GM21737 (cell line): Measurements from ENCODE around the gene KLF16.
"Not testable (repeated sequence)": the region's sequence is repeated elsewhere in the genome, so short reads cannot be mapped to it uniquely, and the experiment has no call there.

Source experiments
- ATAC-seq: cut with Tn5 transposase; IDR thresholded peaks from one replicate; pipeline ENCODE4 v1.9.1; 2021; ENCODE audit warnings: mild to moderate bottlenecking, moderate library complexity; ENCODE audit not compliant: unreplicated experiment

Gene KLF16

DNA sequence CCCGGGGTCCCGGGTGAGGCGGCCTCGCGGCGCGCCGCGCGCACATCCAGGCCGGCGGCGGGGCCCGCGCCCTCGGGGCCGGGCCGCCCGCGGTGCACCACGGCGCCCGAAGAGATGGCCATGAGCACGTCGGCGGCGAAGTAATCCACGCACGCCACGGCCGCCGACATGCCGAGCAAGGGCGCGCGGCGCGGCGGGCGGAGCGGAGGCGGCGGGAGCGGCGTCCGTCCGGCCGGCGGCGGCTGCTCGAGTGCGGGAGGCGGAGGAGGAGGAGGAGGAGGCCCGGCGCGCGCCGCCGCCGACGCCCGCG is at the start of gene KLF16:
TSS of gene KLF16 (minus strand) at position 252 of the 310 bp plus-strand sequence. CDS start at position 170, 82 bp downstream.
- no peak for ATAC-seq

DNA sequence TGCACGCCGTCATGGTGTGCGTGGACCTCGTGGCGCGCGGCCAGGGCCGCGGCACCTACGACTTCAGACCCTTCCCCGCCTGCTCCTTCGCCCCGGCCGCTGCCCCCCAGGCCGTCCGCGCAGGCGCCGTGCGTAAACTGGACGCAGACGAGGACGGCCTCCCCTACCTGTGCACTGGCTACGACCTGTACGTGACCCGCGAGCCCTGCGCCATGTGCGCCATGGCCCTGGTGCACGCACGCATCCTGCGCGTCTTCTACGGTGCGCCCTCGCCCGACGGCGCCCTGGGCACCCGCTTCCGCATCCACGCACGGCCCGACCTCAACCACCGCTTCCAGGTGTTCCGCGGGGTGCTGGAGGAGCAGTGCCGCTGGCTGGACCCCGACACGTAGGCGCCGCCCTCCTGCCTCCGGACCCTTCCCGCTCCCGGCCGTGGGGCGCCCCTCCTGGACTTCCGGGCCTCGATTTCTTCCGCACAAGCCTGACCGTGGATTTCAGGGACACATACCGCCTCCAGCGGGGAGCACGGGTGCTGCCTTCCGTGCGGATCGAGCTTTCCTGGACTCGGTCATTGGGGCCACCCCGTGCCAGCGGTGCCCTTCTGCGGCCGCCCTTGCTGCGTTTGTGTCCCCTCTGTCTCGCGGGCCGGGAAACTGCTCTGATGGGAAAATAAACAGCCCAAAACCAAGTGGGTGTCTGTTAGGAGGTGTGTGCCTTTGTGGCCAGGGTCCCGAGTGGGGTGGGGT is 49.6 kb upstream of the KLF16 start:
- ATAC-seq: no peak

DNA sequence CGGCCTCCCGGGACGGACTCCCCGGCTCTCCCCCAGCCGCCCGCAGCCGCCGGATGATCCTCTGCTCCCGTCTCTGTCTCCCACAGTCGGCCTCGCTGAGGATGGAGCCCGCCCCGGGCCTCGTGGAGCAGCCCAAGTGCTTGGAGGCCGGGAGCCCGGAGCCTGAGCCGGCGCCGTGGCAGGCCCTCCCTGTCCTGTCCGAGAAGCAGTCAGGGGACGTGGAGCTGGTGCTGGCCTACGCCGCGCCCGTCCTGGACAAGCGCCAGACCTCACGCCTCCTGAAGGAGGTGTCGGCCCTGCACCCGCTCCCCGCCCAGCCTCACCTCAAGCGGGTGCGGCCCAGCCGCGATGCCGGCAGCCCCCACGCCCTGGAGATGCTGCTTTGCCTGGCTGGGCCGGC is 48.6 kb upstream of the KLF16 start:
- ATAC-seq: no peak

DNA sequence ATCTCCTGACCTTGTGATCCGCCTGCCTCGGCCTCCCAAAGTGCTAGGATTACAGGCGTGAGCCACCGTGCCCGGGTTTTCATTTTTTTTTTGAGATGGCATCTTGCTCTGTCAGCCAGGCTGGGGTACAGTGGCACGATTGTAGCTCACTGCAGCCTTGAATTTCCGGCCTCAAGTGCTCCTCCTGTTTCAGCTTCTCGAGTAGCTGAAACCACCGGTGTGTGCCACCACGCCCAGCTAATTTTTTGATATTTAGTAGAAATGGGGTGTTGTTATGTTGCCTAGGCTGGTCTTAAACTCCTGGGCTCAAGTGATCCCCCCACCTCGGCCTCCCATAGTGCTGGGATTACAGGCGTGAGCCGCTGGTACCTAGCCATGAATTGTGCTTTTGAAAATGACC is 47.7 kb upstream of the KLF16 start:
- no peak for ATAC-seq

DNA sequence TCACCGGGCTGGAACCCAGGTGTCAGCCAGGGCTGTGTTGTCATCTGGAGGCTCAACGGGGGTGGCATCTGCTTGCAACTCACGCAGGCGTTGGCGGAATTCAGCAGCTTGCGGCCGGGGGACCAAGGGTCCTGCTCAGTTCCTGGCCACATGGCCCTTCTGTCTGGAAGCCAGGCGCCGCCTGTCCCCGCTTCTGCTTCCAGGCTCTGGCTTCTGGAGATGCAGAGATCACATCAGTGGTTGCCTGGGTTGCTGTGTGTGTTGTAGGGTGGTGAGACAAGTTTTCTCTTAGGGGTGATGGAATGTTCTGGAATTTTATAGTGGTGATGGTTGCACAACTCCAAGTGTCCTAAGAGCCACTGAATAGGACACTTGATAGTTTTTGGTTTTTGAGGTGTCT is 46.8 kb upstream of the KLF16 start:
- ATAC-seq: no peak

DNA sequence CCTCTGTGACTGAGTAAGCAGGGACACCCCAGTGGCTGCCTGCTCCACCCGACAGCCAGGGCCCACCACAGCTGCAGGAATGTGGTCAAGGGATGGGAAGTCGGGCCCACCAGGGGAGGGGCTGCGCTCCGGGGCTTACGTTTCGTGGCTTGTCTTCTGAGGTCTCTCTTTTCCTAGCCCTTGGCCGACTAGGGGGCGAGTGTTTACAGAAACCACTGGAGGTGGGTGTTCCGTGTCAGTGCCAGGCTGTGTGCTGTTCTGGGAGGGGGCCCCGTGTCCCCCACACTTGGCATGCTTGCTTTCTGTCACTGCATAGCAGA is 46.3 kb upstream of the KLF16 start:
- ATAC-seq: no peak

DNA sequence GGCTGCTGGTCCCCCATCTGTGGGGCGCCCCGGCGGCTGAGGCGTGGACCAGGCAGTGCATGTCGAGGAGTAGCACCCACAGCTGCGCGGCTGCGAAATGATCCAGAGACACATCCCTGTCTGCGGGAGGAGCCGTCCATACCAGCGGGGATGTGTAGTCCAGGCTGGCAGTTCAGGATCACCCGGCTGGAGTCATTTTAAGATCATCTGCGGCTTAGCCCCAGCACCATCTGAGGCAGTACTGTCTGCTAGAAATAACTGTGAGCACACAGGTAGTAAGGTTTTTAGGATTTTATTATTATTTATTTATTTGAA is 44.9 kb upstream of the KLF16 start:
- no peak for ATAC-seq

DNA sequence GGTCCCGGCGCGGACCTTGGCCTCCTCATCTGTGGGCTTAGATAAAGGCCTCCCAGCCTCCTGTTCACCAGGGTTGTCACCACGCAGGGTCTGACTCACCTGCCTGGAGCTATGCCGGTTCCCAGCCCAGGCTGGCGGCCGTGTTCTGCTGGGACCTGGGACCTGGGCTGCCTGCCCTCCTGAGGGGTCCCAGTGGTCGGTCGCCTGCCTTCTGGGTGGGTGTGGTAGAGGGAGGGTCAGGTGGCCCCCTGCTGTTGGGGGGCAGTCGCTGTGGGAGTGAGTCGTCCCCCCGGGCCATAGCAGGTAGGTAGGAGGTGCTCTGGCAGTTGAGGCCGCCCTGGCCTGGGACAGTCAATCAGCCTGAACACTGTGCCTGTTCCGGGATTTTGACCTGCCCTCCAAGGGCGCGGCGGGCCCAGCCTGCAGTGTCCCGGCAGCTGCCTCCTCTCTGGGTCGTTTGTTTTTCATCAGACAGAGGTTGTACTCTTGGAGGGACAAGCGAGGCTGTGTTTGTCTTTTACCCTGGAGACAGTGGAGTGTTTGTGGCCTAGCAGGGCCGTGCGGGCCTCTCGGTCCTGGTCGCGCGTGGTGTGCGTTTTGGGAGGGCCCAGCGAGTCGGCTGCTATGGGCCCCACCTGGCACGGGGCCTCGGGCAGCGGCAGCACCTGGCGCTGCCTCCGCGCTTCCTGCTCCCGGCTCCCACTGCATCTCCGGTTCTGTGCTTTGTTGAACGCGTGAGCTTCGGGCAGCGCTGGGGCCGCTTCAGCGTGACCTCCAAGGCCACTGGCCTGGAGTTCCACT is 44.4 kb upstream of the KLF16 start:
- ATAC-seq: no peak

DNA sequence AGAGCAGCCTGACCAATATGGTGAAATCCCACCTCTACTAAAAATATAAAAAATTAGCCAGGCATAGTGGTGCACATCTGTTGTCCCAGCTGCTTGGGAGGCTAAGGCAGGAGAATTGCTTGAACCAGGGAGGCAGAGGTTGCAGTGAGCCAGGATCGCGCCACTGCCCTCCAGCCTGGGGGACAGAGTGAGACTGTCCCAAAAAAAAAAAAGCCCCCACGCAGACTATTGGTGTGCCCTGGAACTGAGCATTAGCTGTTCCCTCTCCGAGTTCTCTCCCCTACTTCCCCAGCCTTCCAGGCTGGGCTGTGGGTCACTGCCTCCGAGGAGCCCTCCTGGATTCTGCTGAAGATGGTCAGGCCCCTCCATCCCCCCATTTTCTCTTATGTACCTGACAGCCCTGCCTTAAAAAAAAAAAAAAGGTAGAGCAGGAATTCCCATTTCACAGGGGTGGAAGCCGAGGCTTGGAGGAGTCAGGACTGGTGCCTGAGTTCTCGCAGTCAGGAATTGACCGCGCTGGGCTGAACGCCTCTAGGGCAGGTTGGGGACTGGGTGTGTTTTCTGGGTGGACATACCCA is 43.7 kb upstream of the KLF16 start:
- ATAC-seq: no peak

DNA sequence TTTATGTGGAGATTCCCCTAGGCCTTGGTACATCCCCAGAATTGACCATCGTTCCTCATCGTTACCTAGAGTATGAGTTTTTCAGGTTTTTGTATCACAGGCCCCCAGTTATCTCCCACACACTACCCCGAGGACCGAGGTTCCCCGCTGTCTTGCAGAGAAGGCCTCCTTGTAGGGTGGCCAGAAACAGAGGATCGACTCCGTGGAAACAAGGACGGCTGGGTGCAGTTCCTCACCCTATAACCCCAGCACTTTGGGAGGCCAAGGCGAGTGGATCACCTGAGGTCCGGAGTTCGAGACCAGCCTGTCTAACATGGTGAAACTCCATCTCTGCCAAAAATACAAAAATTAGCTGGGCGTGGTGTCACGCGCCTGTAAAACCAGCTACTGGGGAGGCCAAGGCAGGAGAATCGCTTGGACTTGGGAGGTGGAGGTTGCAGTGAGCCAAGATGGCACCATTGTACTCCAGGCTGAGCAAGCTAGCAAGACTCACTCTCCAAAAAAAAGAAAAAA is 42.5 kb upstream of the KLF16 start:
- ATAC-seq: no peak

DNA sequence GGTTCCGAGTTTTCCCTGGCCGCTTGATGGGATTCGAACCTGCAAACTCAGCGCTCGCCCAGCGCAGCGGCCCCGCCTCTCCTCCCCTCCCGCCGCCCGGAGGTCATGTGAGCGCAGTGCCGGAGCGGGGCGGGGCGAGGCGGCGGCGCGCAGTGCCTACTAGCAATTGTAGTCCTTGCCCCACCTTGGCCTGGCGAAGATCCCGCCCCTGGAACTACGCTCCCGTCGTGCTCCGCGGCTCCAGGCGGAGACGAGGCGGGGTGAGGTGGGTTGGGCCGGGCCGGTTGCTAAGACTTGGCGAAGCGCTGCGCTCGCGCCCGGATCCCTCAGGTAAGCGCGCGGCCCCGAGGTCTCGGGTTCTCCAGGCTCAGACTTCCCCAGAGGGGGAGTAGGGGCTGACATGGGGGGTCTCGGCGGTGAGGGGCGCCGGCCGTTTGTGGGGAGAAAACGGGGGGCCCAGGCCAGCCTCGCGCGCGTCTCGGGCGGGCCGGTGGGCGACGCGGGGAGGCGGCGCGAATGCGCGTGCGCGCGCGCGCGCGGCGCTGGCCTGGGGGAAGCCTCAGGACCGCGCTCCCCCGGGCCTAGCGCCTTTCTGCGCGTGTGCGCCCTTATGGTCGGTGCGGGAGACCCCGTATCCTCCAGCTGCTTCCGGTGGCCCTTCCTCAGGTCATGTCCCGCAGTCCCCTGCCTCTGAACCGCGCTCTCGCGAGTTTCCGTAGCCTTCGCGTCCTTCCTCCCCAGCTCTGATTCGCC is 41.9 kb upstream of the KLF16 start, which contains the start of the genes ADAT3 and SCAMP4:
TSS of gene ADAT3 (plus strand) at position 290 of the 753 bp plus-strand sequence. CDS start 6,649 bp downstream, outside the sequence.
TSS of gene SCAMP4 (plus strand) at position 290 of the 753 bp plus-strand sequence. CDS start 9,621 bp downstream, outside the sequence.
- peak; percentile 76 for ATAC-seq

DNA sequence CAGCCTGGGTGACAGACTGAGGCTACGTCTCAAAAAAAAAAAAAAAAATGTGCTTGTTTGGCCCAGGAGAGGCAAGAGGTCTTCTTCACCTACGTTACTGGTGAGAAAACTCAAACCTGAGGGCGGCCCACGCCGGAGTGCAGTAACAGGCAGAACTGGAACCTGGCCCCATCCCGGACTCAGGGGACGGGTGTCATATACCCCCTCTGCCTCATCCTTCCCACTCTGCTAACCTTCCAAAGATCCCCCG is 41.4 kb upstream of the KLF16 start:
- ATAC-seq: no peak

DNA sequence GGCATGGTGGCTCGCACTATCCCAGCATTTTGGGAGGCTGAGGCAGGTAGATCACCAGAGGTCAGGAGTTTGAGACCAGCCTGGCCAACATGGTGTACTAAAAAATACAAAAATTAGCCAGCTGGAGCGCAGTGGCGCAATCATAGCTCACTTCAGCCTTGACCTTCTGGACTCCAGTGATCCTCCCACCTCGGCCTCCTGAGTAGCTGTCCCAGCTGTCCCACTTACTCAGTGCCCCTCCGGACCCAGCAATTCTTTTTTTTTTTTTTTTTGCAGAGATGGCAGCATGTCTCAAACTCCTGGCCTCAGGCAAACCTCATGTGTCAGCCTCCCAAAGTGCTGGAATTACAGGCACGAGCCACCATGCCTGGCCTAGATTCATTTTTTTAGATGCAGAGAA is 39.5 kb upstream of the KLF16 start:
- ATAC-seq: no peak

DNA sequence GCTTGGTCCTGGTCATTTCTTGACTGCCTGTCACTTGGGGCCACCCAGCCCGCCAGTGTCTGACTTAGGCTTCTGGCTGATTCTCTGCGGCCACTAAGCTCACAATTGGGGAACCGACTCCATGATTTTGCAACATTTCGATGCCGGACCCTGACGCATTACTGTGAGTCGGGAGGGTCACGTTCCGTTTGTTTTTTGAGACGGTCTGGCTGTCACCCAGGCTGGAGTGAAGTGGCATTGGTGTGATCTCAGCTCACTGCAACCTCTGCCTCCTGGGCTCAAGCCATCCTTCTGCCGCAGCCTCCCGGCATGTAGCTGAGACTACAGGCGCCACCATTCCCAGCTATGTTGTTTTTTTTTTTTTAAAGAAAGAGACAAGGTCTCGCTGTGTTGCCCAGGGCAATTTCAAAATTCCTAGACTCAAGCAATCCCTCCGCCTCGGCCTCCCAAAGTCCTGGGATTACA is 38.6 kb upstream of the KLF16 start:
- ATAC-seq: no peak

DNA sequence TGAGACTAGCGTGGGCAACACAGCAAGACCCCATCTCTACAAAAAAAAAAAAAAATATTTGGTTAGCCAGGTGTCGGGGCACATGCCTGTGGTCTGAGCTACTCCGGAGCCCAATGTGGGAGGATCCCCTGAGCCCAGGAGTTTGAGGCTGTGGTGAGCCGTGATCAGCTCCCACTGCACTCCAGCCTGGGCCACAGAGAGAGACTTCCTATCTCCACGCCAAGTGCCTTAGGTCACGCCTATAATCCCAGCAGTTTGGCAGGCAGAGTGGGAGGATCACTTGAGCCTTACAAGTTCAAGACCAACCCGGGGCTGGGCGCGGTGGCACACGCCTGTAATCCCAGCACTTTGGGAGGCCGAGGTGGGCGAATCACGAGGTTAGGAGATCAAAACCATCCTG is 33.1 kb upstream of the KLF16 start:
- no peak for ATAC-seq

DNA sequence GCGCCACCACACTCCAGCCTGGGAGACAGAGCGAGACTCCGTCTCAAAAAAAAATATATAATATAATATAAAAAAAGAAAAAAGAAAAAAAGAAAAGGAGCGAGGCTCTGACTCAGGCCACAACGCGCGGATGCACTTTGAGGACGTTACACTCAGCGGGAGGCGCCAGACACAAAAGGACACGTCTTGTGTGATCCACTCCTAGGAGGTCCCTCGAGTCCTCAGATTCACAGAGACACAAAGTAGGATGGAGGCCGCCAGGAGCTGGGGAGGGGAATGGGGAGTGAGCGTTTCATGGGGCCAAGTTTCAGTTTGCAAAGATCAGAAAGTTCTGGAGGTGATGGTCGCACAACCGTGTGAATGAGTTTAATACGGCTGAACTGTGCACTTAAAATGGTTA is 30.4 kb upstream of the KLF16 start:
- ATAC-seq: no peak

DNA sequence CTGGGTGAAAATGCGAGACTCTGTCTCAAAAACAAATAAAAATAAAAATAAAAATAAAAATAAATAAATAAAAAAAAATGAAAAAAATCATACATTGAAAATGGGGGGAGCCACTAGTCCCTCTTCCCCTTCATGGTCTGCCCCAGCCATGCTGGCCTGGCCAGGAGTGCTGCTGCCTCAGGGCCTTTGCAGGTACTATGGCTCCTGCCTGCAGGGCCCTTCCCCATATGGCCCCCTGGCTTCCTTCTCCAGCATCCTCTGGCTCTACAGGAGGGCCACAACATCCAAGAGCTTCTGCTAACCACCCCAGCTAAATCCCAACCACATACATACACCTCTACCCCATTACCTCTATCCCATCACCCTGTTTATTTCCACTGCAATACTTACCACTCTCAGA is 26.5 kb upstream of the KLF16 start:
- ATAC-seq: no peak

DNA sequence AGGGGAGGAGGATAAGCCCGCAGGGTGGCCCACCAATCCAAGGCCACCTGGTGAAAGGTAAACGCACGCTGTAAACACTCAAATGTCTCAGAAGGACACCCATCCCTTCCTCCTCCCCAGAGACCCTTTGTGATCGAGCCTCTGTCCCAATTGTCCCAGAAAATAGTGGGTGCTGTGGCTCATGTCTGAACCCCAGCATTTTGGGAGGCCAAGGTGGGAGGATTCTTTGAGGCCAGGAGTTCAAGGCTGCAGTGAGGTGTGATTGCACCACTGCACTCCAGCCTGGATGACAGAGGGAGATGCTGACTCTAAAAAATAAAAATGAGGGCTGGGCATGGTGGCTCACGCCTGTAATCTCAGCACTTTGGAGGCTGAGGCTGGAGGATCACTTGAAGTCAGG is 25.0 kb upstream of the KLF16 start:
- ATAC-seq: no peak

DNA sequence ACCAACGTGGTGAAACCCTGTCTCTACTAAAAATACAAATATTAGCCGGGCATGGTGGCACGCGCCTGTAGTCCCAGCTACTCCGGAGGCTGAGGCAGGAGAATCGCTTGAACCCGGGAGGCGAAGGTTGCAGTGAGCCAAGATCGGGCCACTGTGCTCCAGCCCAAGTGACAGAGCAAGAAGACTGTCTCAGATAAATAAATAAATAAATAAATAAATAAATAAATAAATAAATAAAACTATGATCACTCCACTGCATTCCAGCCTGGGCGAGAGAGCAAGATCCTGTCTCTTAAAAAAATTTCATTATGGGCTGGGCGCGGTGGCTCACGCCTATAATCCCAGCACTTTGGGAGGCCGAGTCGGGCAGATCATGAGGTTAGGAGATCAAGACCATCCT is 23.0 kb upstream of the KLF16 start:
- not testable (repeated sequence) for ATAC-seq

DNA sequence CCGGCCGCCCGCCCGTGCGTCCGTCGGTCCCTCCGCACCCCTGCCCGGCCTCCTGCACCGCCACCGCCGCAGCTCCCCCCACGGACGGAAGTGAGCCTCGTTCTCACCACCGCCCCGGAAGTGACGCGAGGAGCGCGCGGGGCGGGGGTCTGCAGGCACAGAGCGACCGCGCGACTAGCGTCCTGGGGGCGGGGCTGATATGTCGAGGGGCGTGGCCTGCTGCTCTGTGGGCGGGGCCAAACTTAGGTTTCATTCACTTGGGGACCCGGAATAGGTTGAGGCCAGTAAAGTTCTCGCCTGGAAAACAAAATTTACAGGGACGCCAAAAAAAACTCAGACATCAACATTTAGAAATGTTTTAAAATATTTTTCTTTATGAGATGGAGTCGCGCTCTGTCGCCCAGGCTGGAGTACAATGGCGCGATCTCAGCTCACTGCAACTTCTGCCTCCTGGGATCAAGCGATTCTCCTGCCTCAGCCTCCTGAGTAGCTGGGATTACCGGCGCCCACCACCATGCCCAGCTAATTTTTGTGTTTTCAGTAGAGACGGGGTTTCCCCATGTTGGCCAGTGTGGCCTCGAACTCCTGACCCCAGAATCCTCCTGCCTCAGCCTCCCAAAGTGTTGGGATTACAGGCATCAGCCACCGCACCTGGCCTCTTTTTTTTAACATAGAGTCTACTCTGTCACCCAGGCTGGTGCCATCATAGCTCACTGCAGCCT is 22.2 kb upstream of the KLF16 start, which contains the start of gene ABHD17A:
TSS of gene ABHD17A (minus strand) at position 99 of the 722 bp plus-strand sequence. CDS start 3,930 bp downstream, outside the sequence.
- ATAC-seq: peak; percentile 75
